HCT116 (cell line): ENCODE measurements around the gene SAPCD2. TPM values are rescaled to one million over a fixed set of nuclear protein-coding genes. Genes with fewer than 3 reads are reported as not detected.

ENCODE experiments used
- ATAC-seq: fragments of 200-7000 bp; cut with Tn5 transposase; 2 replicates; pipeline ENCODE4 v1.9.1; 2020; ENCODE audit warnings: mild to moderate bottlenecking, moderate library complexity
- BruUV-seq: library from RNA; stranded (reverse); fragments of 400-500 nt; replicated peaks from 2 replicates; lab custom pipeline; 2021; lab: Mats Ljungman, UMichigan
- CTCF ChIA-PET: fragments of 300-600 bp; sonication (Branson Sonifier 250); formaldehyde crosslinking; loops from one replicate; lab custom pipeline; 2021; ENCODE audit warnings: antibody characterized with exemption; lab: Charles Lee
- POLR2A ChIA-PET: fragments of 300-600, 350-600 bp; sonication (Branson Sonifier 250); formaldehyde crosslinking; loops from one replicate; lab custom pipeline; 2021; ENCODE audit warnings: antibody characterized with exemption; lab: Charles Lee
- RAD21 ChIA-PET, 2 experiments: fragments of 300-600 bp; sonication (Branson Sonifier 250); formaldehyde crosslinking; loops; one replicate each; lab custom pipeline; 2023; ENCODE audit warnings: low total read pairs in 2 of 2; ENCODE audit not compliant: uncharacterized antibody in 2 of 2, unreplicated experiment in 2 of 2, low non-redundant PET in 1 of 2; lab: Charles Lee
- DNase-seq: peaks from one replicate; pipeline ENCODE4 v3.0.0-alpha.2; 2010; ENCODE audit warnings: low read depth, low spot score
- H2AFZ ChIP-seq: fragments of 200-600 bp; shearing (Covaris generic), sonication (generic); 2 replicates; pipeline ENCODE4 v1.6.1; 2017; ENCODE audit warnings: low read depth, mixed run types, mixed read lengths, antibody characterized with exemption, low read length; ENCODE audit not compliant: poor library complexity, severe bottlenecking
- H3K27ac ChIP-seq: 2 replicates; pipeline ENCODE4 v1.5.1; 2012; ENCODE audit warnings: low read depth, low read length
- H3K27me3 ChIP-seq: fragments of 200-600 bp; sonication (generic); 2 replicates; pipeline ENCODE4 v1.6.1; 2016; ENCODE audit warnings: mixed run types, low read length, mixed read lengths; ENCODE audit not compliant: insufficient read depth
- H3K36me3 ChIP-seq, 2 experiments: fragments of 200-500 bp in 1 of 2; fragments of 200-600 bp in 1 of 2; sonication (Bioruptor generic) in 1 of 2; sonication (generic) in 1 of 2; 2 replicates each; pipeline versions ENCODE4 v1.5.1 to v1.6.1; 2014 to 2016; ENCODE audit warnings: low read length in 2 of 2, inconsistent platforms in 1 of 2, mixed read lengths in 1 of 2, mixed run types in 1 of 2; ENCODE audit not compliant: insufficient read depth in 2 of 2, control insufficient read depth in 1 of 2
- H3K4me1 ChIP-seq, 2 experiments: fragments of 200-600 bp in 1 of 2; sonication (generic) in 1 of 2; 2 replicates each; pipeline versions ENCODE4 v1.5.1 to v1.6.1; 2012 to 2017; ENCODE audit warnings: low read length in 2 of 2, inconsistent platforms in 1 of 2, mild to moderate bottlenecking in 1 of 2, mixed read lengths in 1 of 2, mixed run types in 1 of 2, moderate library complexity in 1 of 2; ENCODE audit not compliant: insufficient read depth in 2 of 2, control insufficient read depth in 1 of 2
- H3K4me2 ChIP-seq: fragments of 200-600 bp; sonication (generic); 2 replicates; pipeline ENCODE4 v1.6.1; 2017; ENCODE audit warnings: mixed run types, low read length, mixed read lengths
- H3K4me3 ChIP-seq, 2 experiments: fragments of 200-600 bp in 1 of 2; sonication (generic) in 1 of 2; replicated peaks in 1 of 2; 2 replicates each; pipeline ENCODE4 v1.5.1; 2011 to 2016; ENCODE audit warnings: low read length in 2 of 2, control low read depth in 1 of 2, low read depth in 1 of 2, mild to moderate bottlenecking in 1 of 2, mixed read lengths in 1 of 2, mixed run types in 1 of 2
- H3K79me2 ChIP-seq: fragments of 200-600 bp; sonication (generic); 2 replicates; pipeline ENCODE4 v1.6.1; 2017; ENCODE audit warnings: mild to moderate bottlenecking, mixed run types, low read length, moderate library complexity, mixed read lengths; ENCODE audit not compliant: insufficient read depth
- H3K9ac ChIP-seq: fragments of 200-600 bp; sonication (generic); 2 replicates; pipeline ENCODE4 v1.6.1; 2016; ENCODE audit warnings: low read length, mixed read lengths
- H3K9me2 ChIP-seq: fragments of 200-600 bp; sonication (generic), shearing (Covaris generic); 2 replicates; pipeline ENCODE4 v1.6.1; 2017; ENCODE audit warnings: mixed run types, mild to moderate bottlenecking, moderate library complexity; ENCODE audit not compliant: insufficient read depth
- H3K9me3 ChIP-seq, 2 experiments: fragments of 200-500 bp in 1 of 2; fragments of 200-600 bp in 1 of 2; sonication (Bioruptor generic) in 1 of 2; sonication (generic) in 1 of 2; 2 replicates each; pipeline ENCODE4 v1.6.1; 2014 to 2017; ENCODE audit warnings: low read length in 2 of 2, mixed read lengths in 2 of 2, inconsistent platforms in 1 of 2, low read depth in 1 of 2, mild to moderate bottlenecking in 1 of 2, mixed run types in 1 of 2, moderate library complexity in 1 of 2; ENCODE audit not compliant: control insufficient read depth in 1 of 2, insufficient read depth in 1 of 2
- H4K20me1 ChIP-seq: fragments of 200-600 bp; sonication (generic), shearing (Covaris generic); 2 replicates; pipeline ENCODE4 v1.6.1; 2017; ENCODE audit warnings: mixed run types, mild to moderate bottlenecking, moderate library complexity; ENCODE audit not compliant: insufficient read depth
- CBX3 ChIP-seq: IDR thresholded peaks from 2 replicates; pipeline ENCODE4 v1.6.1; 2012; ENCODE audit warnings: low read depth
- CEBPB ChIP-seq: IDR thresholded peaks from 2 replicates; pipeline ENCODE4 v1.6.1; 2012; ENCODE audit warnings: low read depth
- EGR1 ChIP-seq: IDR thresholded peaks from 2 replicates; pipeline ENCODE4 v1.6.1; 2012; ENCODE audit warnings: low read depth
- EZH2 ChIP-seq: fragments of 200-600 bp; sonication (generic); IDR thresholded peaks from 2 replicates; pipeline ENCODE4 v1.6.1; 2017; ENCODE audit warnings: antibody characterized with exemption, mixed run types
- EZH2phosphoT487 ChIP-seq: fragments of 200-600 bp; IDR thresholded peaks from 2 replicates; pipeline ENCODE4 v1.6.1; 2018; ENCODE audit warnings: antibody characterized with exemption, borderline replicate concordance
- JUND ChIP-seq: IDR thresholded peaks from 2 replicates; pipeline ENCODE4 v1.6.1; 2012
- POLR2A ChIP-seq: IDR thresholded peaks from 2 replicates; pipeline ENCODE4 v1.7.0; 2011; ENCODE audit warnings: borderline replicate concordance; ENCODE audit not compliant: insufficient read depth, insufficient read length; ENCODE audit errors: extremely low read depth
- REST ChIP-seq: IDR thresholded peaks from 2 replicates; pipeline ENCODE4 v1.6.1; 2012; ENCODE audit warnings: low read depth
- YY1 ChIP-seq: IDR thresholded peaks from 2 replicates; pipeline ENCODE4 v1.6.1; 2011; ENCODE audit warnings: low read length, low read depth, moderate library complexity, mild to moderate bottlenecking; ENCODE audit not compliant: insufficient replicate concordance; ENCODE audit errors: extremely low read depth
- ZFX ChIP-seq: fragments of 450-650 bp; IDR thresholded peaks from 2 replicates; pipeline ENCODE4 v1.6.1; 2017
- intact Hi-C: fragments of 100-400 bp; cut with micrococcal nuclease; formaldehyde crosslinking; loops from 2 replicates; pipeline ENCODE4 v1.10.0; 2022
- total RNA-seq: library from RNA; stranded (reverse); gene quantifications from one replicate; pipeline ENCODE4 v1.2.1, GENCODE V29; 2021; ENCODE audit not compliant: unreplicated experiment
- TF ChIP-seq, protein P1 (sequence below): IDR thresholded peaks from 2 replicates; pipeline ENCODE4 v1.6.1; 2012
- TF ChIP-seq, protein P2 (sequence below): IDR thresholded peaks from 2 replicates; pipeline ENCODE4 v1.6.1; 2011; ENCODE audit warnings: mild to moderate bottlenecking, low read length, moderate library complexity; ENCODE audit not compliant: insufficient replicate concordance; ENCODE audit errors: extremely low read depth

SAPCD2 gene
- total RNA-seq, 1 experiment from 2014 or later: 71.7 TPM

- no peaks in the 10 kb centered on the region for H3K9me2 ChIP-seq
- H4K20me1 ChIP-seq: no peaks in the 10 kb centered on the region
- POLR2A ChIA-PET: no interaction called here
- RAD21 ChIA-PET: no interaction called here
- no peaks in the 10 kb centered on the region for H3K79me2 ChIP-seq
- no peaks in the 10 kb centered on the region for H3K36me3 ChIP-seq
- ATAC-seq: no peak
- CTCF ChIA-PET: no interaction called here
- no peak overlapping the region for H3K4me2 ChIP-seq
- H3K4me1 ChIP-seq: peaks cover 17 to 36% of the 10 kb centered on the region in 2 experiments
- no peak for TF ChIP-seq EGR1
- TF ChIP-seq EZH2phosphoT487: no peak
- TF ChIP-seq, protein P1, sequence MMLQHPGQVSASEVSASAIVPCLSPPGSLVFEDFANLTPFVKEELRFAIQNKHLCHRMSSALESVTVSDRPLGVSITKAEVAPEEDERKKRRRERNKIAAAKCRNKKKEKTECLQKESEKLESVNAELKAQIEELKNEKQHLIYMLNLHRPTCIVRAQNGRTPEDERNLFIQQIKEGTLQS: no peak
- TF ChIP-seq POLR2A: no peak
- TF ChIP-seq, protein P2, sequence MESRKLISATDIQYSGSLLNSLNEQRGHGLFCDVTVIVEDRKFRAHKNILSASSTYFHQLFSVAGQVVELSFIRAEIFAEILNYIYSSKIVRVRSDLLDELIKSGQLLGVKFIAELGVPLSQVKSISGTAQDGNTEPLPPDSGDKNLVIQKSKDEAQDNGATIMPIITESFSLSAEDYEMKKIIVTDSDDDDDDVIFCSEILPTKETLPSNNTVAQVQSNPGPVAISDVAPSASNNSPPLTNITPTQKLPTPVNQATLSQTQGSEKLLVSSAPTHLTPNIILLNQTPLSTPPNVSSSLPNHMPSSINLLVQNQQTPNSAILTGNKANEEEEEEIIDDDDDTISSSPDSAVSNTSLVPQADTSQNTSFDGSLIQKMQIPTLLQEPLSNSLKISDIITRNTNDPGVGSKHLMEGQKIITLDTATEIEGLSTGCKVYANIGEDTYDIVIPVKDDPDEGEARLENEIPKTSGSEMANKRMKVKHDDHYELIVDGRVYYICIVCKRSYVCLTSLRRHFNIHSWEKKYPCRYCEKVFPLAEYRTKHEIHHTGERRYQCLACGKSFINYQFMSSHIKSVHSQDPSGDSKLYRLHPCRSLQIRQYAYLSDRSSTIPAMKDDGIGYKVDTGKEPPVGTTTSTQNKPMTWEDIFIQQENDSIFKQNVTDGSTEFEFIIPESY: no peak
- no TSS peak for BruUV-seq
- no peak overlapping the region for H2AFZ ChIP-seq
- H3K27ac ChIP-seq: no peak overlapping the region
- no peak overlapping the region for H3K9ac ChIP-seq
- no peak overlapping the region for H3K4me3 ChIP-seq
- no peaks in the 10 kb centered on the region for H3K27me3 ChIP-seq
- intact Hi-C loops: no loop called here
- H3K9me3 ChIP-seq: no peaks in the 10 kb centered on the region
- DNase-seq: no peak
These were observed 37.5 kb downstream of the SAPCD2 start for GRCh38 chr9:137032858-137033257.

DNA sequence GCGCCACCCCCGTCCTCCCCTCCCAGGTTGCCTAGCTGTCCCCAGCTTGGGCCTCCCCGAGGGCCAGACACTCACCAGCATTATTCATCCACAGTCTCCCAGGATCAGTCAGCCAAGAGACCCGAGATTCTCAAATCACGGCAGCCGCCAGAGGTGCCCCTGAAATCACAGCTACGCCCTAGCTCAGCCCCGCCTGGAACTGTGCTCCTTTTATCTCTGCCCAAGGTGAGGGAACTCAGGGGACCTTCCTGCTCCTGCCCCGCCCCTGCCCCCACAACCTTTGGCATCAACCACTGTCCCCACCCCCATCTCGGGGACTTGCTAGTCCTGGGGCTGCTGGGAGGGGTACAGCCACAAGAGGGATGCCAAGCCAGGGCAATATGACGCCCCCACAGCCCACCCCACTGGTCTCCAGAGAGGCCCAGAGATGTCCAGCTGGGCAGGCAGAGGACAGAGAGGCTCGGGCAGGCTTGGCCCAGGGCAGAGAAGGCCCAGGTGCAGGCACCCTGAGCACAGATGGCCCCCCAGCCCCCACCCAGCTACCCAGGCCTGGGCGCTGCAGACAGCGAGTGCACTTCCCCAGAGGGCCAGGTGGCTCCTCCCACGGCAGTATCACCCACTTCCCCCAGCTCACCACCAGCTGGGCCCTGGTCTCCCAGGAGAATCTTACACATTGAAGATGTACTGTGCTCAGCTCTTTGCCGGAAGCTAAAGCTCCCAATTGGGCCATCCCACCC, 38.3 kb downstream of the SAPCD2 start, which contains the start of gene FUT7:
TSS of gene FUT7 (minus strand) at position 185 of the 737 bp plus-strand sequence. CDS start at position 88, 97 bp downstream.
- no peaks in the 10 kb centered on the region for H3K36me3 ChIP-seq
- H3K9me3 ChIP-seq: no peaks in the 10 kb centered on the region
- H3K4me1 ChIP-seq: peaks cover 19 to 41% of the 10 kb centered on the region in 2 experiments
- no peak within 1 kb of the TSS for H3K27ac ChIP-seq
- DNase-seq (no peak), ATAC-seq (no peak)
- intact Hi-C loops: no loop called here
- POLR2A ChIA-PET: no interaction called here
- H4K20me1 ChIP-seq: no peaks in the 10 kb centered on the region
- no peak within 1 kb of the TSS for H3K4me3 ChIP-seq
- H3K4me2 ChIP-seq: no peak within 1 kb of the TSS
- no peak within 1 kb of the TSS for H3K9ac ChIP-seq
- H2AFZ ChIP-seq: no peak within 1 kb of the TSS
- BruUV-seq: no TSS peak
- peaks cover 6% of the 10 kb centered on the region; the same call in 1 of the 2 replicates for H3K79me2 ChIP-seq
- no peaks in the 10 kb centered on the region for H3K9me2 ChIP-seq
- RAD21 ChIA-PET: interaction anchor here in 1 of 2 experiments (0.7 kb wide), 1 partner anchor 15 kb away, joined by 5 read pairs; no protein-coding TSS in a partner anchor
- H3K27me3 ChIP-seq: no peaks in the 10 kb centered on the region
- CTCF ChIA-PET: interaction anchor here (0.8 kb wide), 2 partner anchors 84 to 190 kb away, joined by 3 to 4 read pairs; partner anchors contain the start of gene AJM1
- TF ChIP-seq EZH2phosphoT487 (no peak), YY1 (no peak), ZFX (no peak), EZH2 (no peak), CBX3 (no peak), JUND (no peak), CEBPB (no peak), REST (no peak)
